Mucosa of rectum (tissue), 2 donors: Measurements from ENCODE around the gene PTMA.

Source experiments
- H3K27ac ChIP-seq, 2 donors: one replicate each; pipeline ENCODE4 v1.7.0; 2013; ENCODE audit warnings: inconsistent platforms in 2 of 2, low read depth in 2 of 2, low read length in 2 of 2
- H3K27me3 ChIP-seq, 2 donors: one replicate each; pipeline ENCODE4 v1.7.0; 2013; ENCODE audit warnings: low read length in 2 of 2; ENCODE audit not compliant: control insufficient read depth in 2 of 2, insufficient read depth in 2 of 2
- H3K36me3 ChIP-seq, 2 donors: one replicate each; pipeline ENCODE4 v1.7.0; 2013; ENCODE audit warnings: low read length in 2 of 2; ENCODE audit not compliant: control insufficient read depth in 2 of 2, insufficient read depth in 2 of 2
- H3K4me1 ChIP-seq, 2 donors: one replicate each; pipeline ENCODE4 v1.7.0; 2013; ENCODE audit warnings: low read length in 2 of 2, mild to moderate bottlenecking in 1 of 2; ENCODE audit not compliant: control insufficient read depth in 2 of 2, insufficient read depth in 2 of 2
- H3K4me3 ChIP-seq, 2 donors: one replicate each; pipeline ENCODE4 v1.7.0; 2013; ENCODE audit warnings: low read length in 2 of 2
- H3K9ac ChIP-seq, 2 donors: one replicate each; pipeline ENCODE4 v1.7.0; 2013; ENCODE audit warnings: low read length in 2 of 2, low read depth in 1 of 2, mild to moderate bottlenecking in 1 of 2
- H3K9me3 ChIP-seq, 2 donors: one replicate each; pipeline ENCODE4 v1.7.0; 2013; ENCODE audit warnings: low read length in 2 of 2; ENCODE audit not compliant: control insufficient read depth in 2 of 2
- donor health status: healthy.
- donor health status: Normal muscosa, but diverticular disease.

PTMA gene

DNA sequence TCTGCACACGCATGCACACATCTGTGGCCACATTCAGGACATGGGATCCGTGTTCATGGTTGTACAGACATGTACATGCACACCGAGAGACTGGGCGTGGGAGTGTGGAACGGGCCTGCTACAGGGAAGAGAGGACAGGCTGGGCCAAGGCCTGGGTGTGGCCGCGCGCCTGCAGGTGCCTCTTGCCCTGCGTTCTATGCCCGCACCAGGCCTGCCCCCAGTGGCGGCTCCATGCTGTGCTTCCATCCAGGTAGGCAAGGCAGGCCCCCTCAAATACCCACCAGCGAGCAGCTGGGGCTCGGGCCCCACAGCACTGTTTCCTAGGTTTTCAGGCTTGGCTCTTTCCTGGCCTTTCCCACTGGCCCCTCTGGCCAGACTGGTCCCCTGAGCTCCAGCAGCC lies 15.5 kb upstream of the PTMA start:
- Histone ChIP-seq H3K9ac (no peak overlapping the region), H3K27me3 (no peaks in the 10 kb centered on the region), H3K9me3 (no peaks in the 10 kb centered on the region), H3K4me3 (no peak overlapping the region), H3K4me1 (peaks cover 0 to 7% of the 10 kb centered on the region in 2 donors), H3K27ac (no peak overlapping the region), H3K36me3 (no peaks in the 10 kb centered on the region)

DNA sequence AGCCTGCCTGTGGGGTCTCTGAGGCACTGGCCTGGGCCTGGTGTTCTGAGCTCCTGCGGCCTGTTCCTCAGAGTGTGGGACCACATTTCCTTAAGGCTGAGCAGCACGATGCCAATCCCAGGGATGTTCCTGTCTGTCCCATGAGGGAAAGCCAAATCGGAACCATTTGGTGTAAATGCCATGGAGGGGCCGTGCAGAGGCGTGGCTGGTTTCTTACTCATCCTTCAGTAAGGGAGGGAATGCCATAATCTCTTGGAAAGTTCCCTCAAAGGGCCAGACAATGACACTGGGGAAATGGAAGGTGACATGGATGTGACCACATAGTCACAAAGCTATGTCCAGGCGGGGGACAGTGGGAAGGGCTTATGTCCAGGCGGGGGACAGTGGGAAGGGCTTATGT lies 14.4 kb upstream of the PTMA start:
- no peaks in the 10 kb centered on the region for H3K36me3 ChIP-seq
- no peak overlapping the region for H3K9ac ChIP-seq
- no peak overlapping the region for H3K27ac ChIP-seq
- no peak overlapping the region for H3K4me3 ChIP-seq
- peaks cover 0 to 7% of the 10 kb centered on the region in 2 donors for H3K4me1 ChIP-seq
- H3K27me3 ChIP-seq, result no peaks in the 10 kb centered on the region
- no peaks in the 10 kb centered on the region for H3K9me3 ChIP-seq

DNA sequence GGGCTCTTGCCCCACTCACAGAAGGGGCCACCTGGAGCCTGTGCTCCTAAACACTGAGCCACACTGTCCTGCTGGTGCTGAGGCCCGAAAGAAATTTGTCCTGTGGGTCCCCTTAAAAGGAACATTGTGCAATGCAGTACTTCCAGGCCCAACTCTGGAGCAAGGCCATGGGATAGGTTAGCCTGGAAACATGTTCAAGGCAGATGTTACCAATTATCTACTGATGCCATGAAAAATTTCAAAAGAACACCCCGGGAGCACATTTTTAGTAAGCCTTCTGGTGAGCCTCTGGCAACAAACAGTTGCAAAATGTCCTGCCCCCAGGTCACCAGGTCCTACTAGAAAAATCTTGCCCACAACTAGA lies 12.3 kb upstream of the PTMA start:
- H3K27ac ChIP-seq, result no peak overlapping the region
- no peaks in the 10 kb centered on the region for H3K36me3 ChIP-seq
- no peaks in the 10 kb centered on the region for H3K9me3 ChIP-seq
- H3K9ac ChIP-seq, result no peak overlapping the region
- H3K4me3 ChIP-seq, result no peak overlapping the region
- H3K27me3 ChIP-seq, result no peaks in the 10 kb centered on the region
- H3K4me1 ChIP-seq, result peaks cover 0 to 7% of the 10 kb centered on the region in 2 donors

DNA sequence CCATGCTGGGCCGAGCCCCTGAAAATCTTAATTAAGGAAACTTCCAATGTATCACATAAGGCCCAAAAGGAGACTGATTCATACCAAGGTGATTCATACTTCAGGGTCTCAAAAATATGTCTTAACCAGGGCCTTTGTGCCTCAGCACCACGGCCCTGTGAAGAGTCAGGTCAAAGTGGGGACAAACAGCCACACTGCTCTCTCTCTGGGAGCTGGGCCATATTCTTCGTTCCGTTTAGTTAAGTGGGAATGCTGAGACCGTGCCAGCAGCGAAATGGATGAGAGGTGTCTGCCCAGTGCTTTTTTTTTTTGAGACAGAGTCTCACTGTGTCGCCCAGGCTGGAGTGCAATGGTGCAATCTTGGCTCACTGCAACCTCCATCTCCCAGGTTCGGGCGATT lies 9.3 kb upstream of the PTMA start:
- Histone ChIP-seq H3K27ac (no peak overlapping the region), H3K36me3 (no peaks in the 10 kb centered on the region), H3K4me3 (no peak overlapping the region), H3K9ac (no peak overlapping the region), H3K9me3 (no peaks in the 10 kb centered on the region), H3K27me3 (no peaks in the 10 kb centered on the region), H3K4me1 (no peaks in the 10 kb centered on the region)

DNA sequence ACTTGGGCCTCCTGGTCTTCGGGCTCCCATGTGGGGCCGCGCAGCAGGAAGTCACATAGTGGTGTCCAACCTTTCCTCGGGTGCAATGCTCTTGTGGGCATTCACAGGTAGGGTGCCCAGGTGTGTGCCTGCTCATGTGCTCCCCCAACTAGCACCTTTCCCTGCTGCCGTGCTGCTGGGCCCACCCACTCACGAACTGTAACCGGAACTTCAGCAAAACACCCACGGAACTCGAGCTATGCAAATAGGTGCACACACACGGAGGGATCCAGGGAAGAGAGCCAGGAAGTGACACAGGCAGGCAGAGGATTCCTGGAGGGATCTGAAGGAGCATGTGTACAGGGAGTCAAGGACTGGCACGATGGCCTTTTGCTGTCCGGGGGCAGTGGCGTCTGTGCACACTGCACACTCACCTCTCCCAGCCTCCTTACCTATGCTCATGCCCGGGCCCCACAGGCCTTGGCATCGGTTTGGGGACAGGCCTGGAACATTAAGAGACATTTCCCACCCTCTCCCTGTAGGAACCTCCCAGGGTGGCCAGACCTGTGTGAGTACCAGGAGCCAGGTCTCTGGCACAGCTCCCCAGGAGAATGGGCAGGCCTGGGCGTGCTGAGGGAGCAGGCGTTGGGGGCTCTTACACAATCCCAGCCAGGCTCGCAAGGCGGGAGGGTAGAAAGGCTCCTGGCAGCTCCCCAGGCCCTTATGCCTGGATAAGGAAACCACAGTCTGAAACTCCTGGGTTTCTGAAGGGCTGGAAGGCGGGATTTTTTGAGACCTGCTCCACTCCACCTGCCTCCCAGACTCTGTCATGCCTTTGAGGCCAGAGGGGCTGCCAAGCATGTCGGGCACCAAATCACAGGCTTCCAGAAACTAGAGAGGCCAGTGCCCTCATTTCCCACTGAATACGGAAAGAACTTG lies 6.6 kb upstream of the PTMA start:
- H3K4me1 ChIP-seq, result peaks cover 5 to 10% of the 10 kb centered on the region in 2 donors
- H3K27me3 ChIP-seq, result no peaks in the 10 kb centered on the region
- H3K4me3 ChIP-seq, result no peak overlapping the region
- H3K9me3 ChIP-seq, result no peaks in the 10 kb centered on the region
- H3K27ac ChIP-seq, result no peak overlapping the region
- H3K36me3 ChIP-seq, result no peaks in the 10 kb centered on the region
- no peak overlapping the region for H3K9ac ChIP-seq

DNA sequence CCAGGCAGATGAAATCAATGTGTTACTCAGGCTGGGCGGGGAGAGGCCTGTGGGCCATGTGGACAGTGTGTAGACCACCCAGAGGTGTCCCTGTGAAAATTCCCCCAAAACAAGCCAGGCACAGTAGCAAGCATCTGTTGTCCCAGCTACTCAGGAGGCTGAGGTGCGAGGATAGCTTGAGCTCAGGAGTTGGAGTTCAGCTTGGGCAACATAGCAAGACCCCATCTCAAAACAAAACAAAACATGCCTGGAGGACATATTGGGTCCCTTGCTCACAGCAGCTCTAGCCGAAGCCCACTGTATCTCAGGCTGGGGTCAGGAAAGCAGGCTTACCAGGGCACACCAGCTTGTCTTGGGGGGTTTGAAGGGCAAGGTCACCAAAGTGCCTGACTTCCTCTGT lies 4.3 kb upstream of the PTMA start:
- Histone ChIP-seq H3K9ac (no peak overlapping the region), H3K4me1 (peaks cover 10 to 11% of the 10 kb centered on the region in 2 donors), H3K9me3 (no peaks in the 10 kb centered on the region), H3K27me3 (no peaks in the 10 kb centered on the region), H3K27ac (no peak overlapping the region), H3K36me3 (no peaks in the 10 kb centered on the region), H3K4me3 (no peak overlapping the region)

DNA sequence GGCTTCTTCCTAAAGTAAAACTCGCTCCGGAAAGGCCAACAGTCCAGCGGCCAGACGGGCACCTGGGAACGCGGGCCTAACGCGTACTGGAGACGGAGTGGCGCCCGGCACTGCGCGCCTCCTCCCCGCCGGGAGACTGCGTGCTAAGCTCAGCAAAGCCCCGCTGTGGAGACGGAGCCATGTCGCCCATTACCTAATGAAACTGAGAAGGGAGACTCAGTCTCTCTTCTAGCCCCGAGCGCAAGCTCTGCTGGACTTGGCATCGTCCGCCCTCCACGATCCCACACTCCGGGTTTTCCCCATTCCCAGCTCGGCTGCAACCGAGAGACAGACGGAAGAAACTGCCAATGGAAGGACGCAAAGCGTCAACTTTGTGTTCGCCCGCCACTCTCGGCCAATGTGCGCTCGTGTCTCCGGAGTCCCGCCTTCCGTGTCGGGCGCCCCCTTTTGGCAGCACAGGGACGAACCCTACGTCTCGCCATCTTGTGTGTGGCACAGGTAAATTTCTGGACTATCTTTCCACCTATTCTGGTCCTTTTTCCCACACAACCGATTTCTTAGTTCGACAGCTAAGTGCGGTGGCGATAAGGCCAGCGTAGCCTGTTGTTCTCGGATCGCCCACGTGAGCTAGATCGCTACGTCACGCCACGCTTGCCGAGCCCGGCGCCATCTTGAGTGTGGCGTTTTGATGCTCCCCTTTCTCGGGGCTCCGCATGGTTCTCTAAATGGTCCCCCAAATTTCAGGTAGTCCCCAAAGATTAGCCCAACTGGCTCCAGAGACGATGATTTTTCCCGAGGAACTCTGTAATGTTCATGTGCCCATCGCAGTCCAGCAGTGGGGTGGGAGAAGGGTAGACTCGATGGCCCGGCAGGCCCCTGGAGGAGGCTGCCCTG lies 1.3 kb upstream of the PTMA start:
- no peaks in the 10 kb centered on the region for H3K27me3 ChIP-seq
- H3K27ac ChIP-seq, result peak overlapping the region; percentile 100
- peak overlapping the region; percentile 94 to 98 for H3K9ac ChIP-seq
- no peaks in the 10 kb centered on the region for H3K9me3 ChIP-seq
- peak overlapping the region; percentile 86 to 89 for H3K4me3 ChIP-seq
- peaks cover 1 to 5% of the 10 kb centered on the region in 2 donors for H3K36me3 ChIP-seq
- H3K4me1 ChIP-seq, result peaks cover 20% of the 10 kb centered on the region in 2 donors

DNA sequence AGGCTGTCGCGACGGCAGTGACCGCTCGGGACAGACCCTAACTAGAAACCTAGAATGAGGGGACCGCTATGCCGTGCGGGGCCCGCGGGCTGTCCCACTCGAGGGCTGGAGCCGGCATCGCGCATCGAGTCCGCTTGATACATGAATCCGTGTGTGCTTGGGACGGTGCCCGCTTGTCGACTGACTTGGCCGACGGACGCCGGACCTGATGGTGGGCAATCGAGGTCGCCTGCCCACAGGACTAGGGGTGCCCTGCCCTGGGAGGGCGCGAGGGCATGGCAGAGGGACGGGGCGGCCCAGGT lies 749 bp upstream of the PTMA start:
- peaks cover 26% of the 10 kb centered on the region in 2 donors for H3K4me1 ChIP-seq
- peak overlapping the region; percentile 100 for H3K27ac ChIP-seq

DNA sequence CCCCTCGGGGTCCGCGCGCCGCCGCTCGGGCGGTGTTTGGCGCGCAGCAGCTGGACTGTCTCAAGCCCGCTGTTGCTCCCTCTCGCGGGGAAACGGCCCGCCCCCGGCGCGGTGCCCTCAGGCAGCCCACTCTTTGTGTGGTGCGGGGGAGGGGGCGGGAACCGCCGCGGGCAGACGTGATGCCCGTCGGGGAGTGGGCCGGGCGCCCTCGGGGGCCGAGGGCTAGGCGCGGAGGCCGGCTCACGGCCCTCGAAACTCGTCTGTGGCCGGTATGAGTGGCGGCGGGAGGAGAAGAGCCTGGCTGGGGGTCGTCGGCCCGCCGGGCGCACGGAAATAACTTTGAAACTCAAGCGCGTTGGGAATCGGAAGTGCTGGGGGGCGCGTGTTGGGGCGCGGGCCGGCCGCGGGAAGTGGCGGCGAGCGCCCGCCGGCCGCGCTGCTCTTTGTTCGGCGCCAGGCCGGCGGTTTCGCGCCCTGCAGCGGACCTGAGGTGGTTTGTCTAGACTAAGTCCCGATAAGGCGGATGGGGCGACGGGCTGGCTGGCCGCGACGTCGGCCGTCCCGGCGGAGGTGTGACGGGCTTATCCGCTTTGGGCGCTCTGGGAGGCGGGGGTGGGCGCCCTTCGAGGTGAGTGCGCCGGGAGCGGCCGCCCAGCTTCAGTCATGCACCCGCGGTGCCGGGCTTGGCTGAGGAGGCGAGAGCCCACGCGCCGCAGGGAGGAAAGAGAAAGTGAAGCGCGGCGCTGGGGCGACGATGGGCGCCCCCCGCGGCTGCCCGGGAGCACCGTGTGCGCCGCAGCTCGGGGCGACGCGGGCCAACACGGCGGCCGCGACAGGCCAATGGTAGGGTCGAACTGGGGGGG lies 679 bp downstream of the PTMA start:
- H3K4me1 ChIP-seq, result peaks cover 33% of the 10 kb centered on the region in 2 donors

More for the DNA sequence above, 749 bp upstream of the PTMA start:
- no peaks in the 10 kb centered on the region for H3K27me3 ChIP-seq
- H3K9me3 ChIP-seq, result no peaks in the 10 kb centered on the region
- peaks cover 7 to 11% of the 10 kb centered on the region in 2 donors for H3K36me3 ChIP-seq
- peak overlapping the region; percentile 94 to 98 for H3K9ac ChIP-seq
- H3K4me3 ChIP-seq, result peak overlapping the region; percentile 86 to 89

More for the DNA sequence above, 679 bp downstream of the PTMA start:
- Histone ChIP-seq H3K9ac (peak overlapping the region; percentile 93 to 98), H3K36me3 (peaks cover 14% of the 10 kb centered on the region in 2 donors), H3K9me3 (no peaks in the 10 kb centered on the region), H3K27me3 (no peaks in the 10 kb centered on the region), H3K4me3 (peak overlapping the region; percentile 81 to 89), H3K27ac (peak overlapping the region; percentile 97 to 100)
